Measurements from ENCODE around the gene CORIN.
A peak's percentile ranks its signal among the peaks of the same experiment; 100 is the strongest.

CORIN gene

DNA sequence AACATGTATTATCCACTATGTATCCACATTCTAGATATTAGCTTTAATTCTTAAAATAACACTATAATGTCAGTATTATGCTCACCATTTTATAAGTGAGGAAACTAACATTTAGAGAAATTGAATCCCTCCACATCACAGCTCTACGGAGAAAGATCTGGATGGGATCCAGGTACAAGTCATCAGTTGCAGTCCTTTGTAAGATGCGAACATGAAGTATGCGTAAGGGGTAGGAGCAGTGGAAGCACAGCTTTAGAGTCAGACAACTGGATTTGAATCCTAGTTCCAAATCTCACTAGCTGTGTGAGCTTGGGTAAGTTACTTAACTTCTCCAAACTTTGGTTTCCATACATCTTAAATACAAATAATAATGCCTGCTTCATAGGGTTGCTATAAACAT, 190.3 kb downstream of the CORIN start:
- Histone ChIP-seq H2BK15ac (replicated peaks; ENCODE audit: low read depth) (no peak overlapping the region), H2AK5ac (ENCODE audit: low read length) (no peak overlapping the region), H3K56ac (ENCODE audit: low read length) (no peak overlapping the region), H3K23ac (ENCODE audit: low read length) (no peak overlapping the region), H4K8ac (ENCODE audit: low read depth, low read length) (no peak overlapping the region), H3K79me2 (ENCODE audit: control insufficient read depth, insufficient read depth, low read length) (no peaks in the 10 kb centered on the region), H3K4ac (ENCODE audit: low read depth, low read length) (no peak overlapping the region), H3K27ac (ENCODE audit: low read depth, low read length) (no peak overlapping the region), H2BK120ac (ENCODE audit: low read depth, low read length) (no peak overlapping the region), H4K5ac (ENCODE audit: low read length) (no peak overlapping the region), H3K9ac (ENCODE audit: low read length) (no peak overlapping the region), H3K18ac (ENCODE audit: low read length) (no peak overlapping the region), H3K4me3 (ENCODE audit: low read length) (no peak overlapping the region), H2BK5ac (ENCODE audit: low read length) (no peak overlapping the region), H3K27me3 (ENCODE audit: insufficient read depth, low read length, poor library complexity) (no peaks in the 10 kb centered on the region), H3K4me1 (ENCODE audit: control insufficient read depth, low read depth, low read length) (no peaks in the 10 kb centered on the region), H3K36me3 (ENCODE audit: control insufficient read depth, insufficient read depth, low read length) (no peaks in the 10 kb centered on the region), H3K79me1 (ENCODE audit: low read length) (no peaks in the 10 kb centered on the region), H3K4me2 (ENCODE audit: low read length) (no peak overlapping the region)
- no peak for DNase-seq
- no CpG with 5 or more reads among the region's 3 CpGs for whole genome bisulfite sequencing (ENCODE audit: extremely low coverage, insufficient coverage, low lambda C conversion rate)

DNA sequence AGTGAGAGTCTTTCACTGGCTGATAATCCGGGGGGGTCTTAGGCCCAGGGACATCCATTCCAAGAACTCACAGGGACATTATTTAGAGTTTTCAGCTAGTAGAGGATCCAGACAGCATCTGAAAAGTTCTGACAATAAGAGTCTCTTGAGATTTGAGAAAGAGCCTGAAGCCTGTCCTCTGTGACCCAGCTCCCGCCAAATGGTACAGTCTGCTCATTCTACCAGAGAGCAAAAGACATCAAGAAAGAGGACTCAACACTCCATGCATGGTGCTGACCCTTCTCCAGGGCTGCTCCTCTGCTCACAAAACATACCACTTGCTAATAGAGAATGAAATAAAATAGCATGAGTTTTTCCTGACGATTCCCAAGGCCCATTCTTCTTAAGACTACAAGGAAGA, 190.8 kb downstream of the CORIN start:
- H3K27me3 ChIP-seq (ENCODE audit: insufficient read depth, low read length, poor library complexity) = no peaks in the 10 kb centered on the region
- no peak overlapping the region for H4K5ac ChIP-seq (ENCODE audit: low read length)

DNA sequence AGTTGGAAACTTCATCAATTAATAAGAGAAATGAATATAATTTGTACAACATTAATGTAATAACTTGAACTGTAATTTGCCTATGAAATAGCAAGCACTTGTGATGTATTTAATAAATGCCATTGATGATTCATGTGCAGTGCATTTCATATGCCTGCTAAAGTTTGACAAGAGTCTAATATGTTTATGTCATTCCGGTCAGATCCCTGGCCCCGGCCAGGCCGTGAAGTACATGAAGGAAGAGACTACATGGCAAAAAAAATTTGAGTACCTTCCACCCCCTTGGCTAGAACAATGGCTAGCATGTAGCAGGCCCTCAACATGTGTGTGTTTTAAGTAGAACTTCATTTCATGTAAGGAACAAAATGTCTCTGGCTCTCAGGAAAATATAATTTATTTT, 191.5 kb downstream of the CORIN start:
- Histone ChIP-seq H4K8ac (ENCODE audit: low read depth, low read length) (no peak overlapping the region), H3K27ac (ENCODE audit: low read depth, low read length) (no peak overlapping the region), H3K27me3 (ENCODE audit: insufficient read depth, low read length, poor library complexity) (no peaks in the 10 kb centered on the region)

More for the DNA sequence above, 190.8 kb downstream of the CORIN start:
- Histone ChIP-seq H2BK5ac (ENCODE audit: low read length) (no peak overlapping the region), H3K79me2 (ENCODE audit: control insufficient read depth, insufficient read depth, low read length) (no peaks in the 10 kb centered on the region), H3K4me1 (ENCODE audit: control insufficient read depth, low read depth, low read length) (no peaks in the 10 kb centered on the region), H3K18ac (ENCODE audit: low read length) (no peak overlapping the region), H3K79me1 (ENCODE audit: low read length) (no peaks in the 10 kb centered on the region), H3K9ac (ENCODE audit: low read length) (no peak overlapping the region), H3K27ac (ENCODE audit: low read depth, low read length) (no peak overlapping the region), H3K4me2 (ENCODE audit: low read length) (no peak overlapping the region), H3K56ac (ENCODE audit: low read length) (no peak overlapping the region), H3K4me3 (ENCODE audit: low read length) (no peak overlapping the region), H2BK15ac (replicated peaks; ENCODE audit: low read depth) (no peak overlapping the region), H2BK120ac (ENCODE audit: low read depth, low read length) (no peak overlapping the region), H2AK5ac (ENCODE audit: low read length) (no peak overlapping the region), H3K23ac (ENCODE audit: low read length) (no peak overlapping the region), H3K4ac (ENCODE audit: low read depth, low read length) (no peak overlapping the region), H4K8ac (ENCODE audit: low read depth, low read length) (no peak overlapping the region), H3K36me3 (ENCODE audit: control insufficient read depth, insufficient read depth, low read length) (no peaks in the 10 kb centered on the region)
- DNase-seq = no peak
- no CpG with 5 or more reads among the region's 3 CpGs for WGBS (ENCODE audit: extremely low coverage, insufficient coverage, low lambda C conversion rate)

DNA sequence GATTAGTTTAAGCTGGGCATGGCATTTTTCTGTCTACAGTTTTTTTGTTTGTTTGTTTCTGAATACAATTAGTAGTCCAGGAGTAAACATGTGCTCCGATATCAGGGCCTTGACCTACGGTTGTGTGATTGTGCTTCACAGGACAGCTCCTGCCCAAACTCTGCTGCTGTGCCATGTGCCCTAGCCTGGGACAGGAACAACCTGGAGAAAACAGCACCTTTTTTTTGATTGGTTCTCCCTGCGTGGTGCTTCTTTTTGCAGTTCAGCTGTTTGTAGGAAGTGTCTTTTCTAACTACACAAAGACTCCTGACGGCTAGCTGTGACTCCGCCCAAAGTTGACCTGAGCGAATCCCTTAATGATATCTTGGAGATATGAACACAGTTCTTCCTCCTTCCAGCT, 194.0 kb downstream of the CORIN start:
- Histone ChIP-seq H3K56ac (ENCODE audit: low read length) (no peak overlapping the region), H3K23ac (ENCODE audit: low read length) (no peak overlapping the region), H4K5ac (ENCODE audit: low read length) (no peak overlapping the region), H3K4me1 (ENCODE audit: control insufficient read depth, low read depth, low read length) (no peaks in the 10 kb centered on the region), H2BK5ac (ENCODE audit: low read length) (no peak overlapping the region), H4K8ac (ENCODE audit: low read depth, low read length) (no peak overlapping the region), H3K4me2 (ENCODE audit: low read length) (no peak overlapping the region), H3K79me1 (ENCODE audit: low read length) (no peaks in the 10 kb centered on the region), H3K9ac (ENCODE audit: low read length) (no peak overlapping the region), H3K27ac (ENCODE audit: low read depth, low read length) (no peak overlapping the region), H3K27me3 (ENCODE audit: insufficient read depth, low read length, poor library complexity) (no peaks in the 10 kb centered on the region), H3K4me3 (ENCODE audit: low read length) (no peak overlapping the region), H2AK5ac (ENCODE audit: low read length) (no peak overlapping the region), H3K18ac (ENCODE audit: low read length) (no peak overlapping the region), H3K4ac (ENCODE audit: low read depth, low read length) (no peak overlapping the region), H2BK120ac (ENCODE audit: low read depth, low read length) (no peak overlapping the region), H3K36me3 (ENCODE audit: control insufficient read depth, insufficient read depth, low read length) (no peaks in the 10 kb centered on the region), H3K79me2 (ENCODE audit: control insufficient read depth, insufficient read depth, low read length) (no peaks in the 10 kb centered on the region), H2BK15ac (replicated peaks; ENCODE audit: low read depth) (no peak overlapping the region)
- peak; percentile 3 for DNase-seq
- no CpG with 5 or more reads among the region's 6 CpGs for WGBS (ENCODE audit: extremely low coverage, insufficient coverage, low lambda C conversion rate)

More for the DNA sequence above, 191.5 kb downstream of the CORIN start:
- no peak overlapping the region for H3K23ac ChIP-seq (ENCODE audit: low read length)
- H3K36me3 ChIP-seq (ENCODE audit: control insufficient read depth, insufficient read depth, low read length) = no peaks in the 10 kb centered on the region
- H3K9ac ChIP-seq (ENCODE audit: low read length) = no peak overlapping the region
- no peak overlapping the region for H3K4ac ChIP-seq (ENCODE audit: low read depth, low read length)
- H2AK5ac ChIP-seq (ENCODE audit: low read length) = no peak overlapping the region
- H3K56ac ChIP-seq (ENCODE audit: low read length) = no peak overlapping the region
- no peak overlapping the region for H2BK5ac ChIP-seq (ENCODE audit: low read length)
- no peak overlapping the region for H3K4me3 ChIP-seq (ENCODE audit: low read length)
- no peak overlapping the region for H3K4me2 ChIP-seq (ENCODE audit: low read length)
- H3K18ac ChIP-seq (ENCODE audit: low read length) = no peak overlapping the region
- no peak overlapping the region for H2BK15ac ChIP-seq (replicated peaks; ENCODE audit: low read depth)
- H4K5ac ChIP-seq (ENCODE audit: low read length) = no peak overlapping the region
- no peaks in the 10 kb centered on the region for H3K79me1 ChIP-seq (ENCODE audit: low read length)
- no CpG with 5 or more reads among the region's 3 CpGs for WGBS (ENCODE audit: extremely low coverage, insufficient coverage, low lambda C conversion rate)
- no peaks in the 10 kb centered on the region for H3K4me1 ChIP-seq (ENCODE audit: control insufficient read depth, low read depth, low read length)
- no peak overlapping the region for H2BK120ac ChIP-seq (ENCODE audit: low read depth, low read length)
- H3K79me2 ChIP-seq (ENCODE audit: control insufficient read depth, insufficient read depth, low read length) = no peaks in the 10 kb centered on the region
- DNase-seq = no peak

DNA sequence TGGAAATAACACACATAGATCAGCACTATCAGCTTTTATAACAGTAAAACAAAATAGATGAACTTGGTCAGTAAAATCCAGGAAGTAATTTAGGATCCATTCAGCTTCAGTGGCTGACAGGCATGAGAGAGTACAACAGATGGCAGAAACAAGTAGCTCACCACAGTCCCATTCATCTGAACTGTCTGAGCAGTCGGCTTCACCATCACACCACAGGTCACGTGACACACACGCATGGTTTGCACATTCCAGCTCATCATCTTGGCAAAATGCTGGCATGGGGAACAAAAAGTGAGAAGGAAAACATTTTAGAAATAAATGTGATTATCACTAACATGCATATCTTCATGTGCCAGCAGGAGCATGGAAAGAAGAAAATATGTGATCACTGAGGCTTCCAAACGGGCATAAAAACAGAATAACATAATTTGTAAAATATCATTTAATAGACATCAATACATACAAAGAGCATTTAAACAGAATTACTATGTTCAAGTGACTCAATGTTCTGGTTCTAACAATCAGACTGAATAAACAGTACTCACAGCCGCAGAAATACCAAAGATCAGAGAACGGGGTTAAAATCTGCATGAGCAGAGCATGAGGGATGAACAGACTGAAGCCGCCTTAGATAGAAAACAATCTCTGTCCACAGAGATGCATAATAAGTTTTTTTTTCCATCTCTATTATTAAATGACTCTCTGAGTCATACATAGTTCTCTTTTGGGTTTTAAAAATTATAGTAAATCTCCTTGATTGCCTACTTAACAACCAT, 194.7 kb downstream of the CORIN start:
- no CpG with 5 or more reads among the region's 7 CpGs for WGBS (ENCODE audit: extremely low coverage, insufficient coverage, low lambda C conversion rate)
- no peak for DNase-seq
- no peaks in the 10 kb centered on the region for H3K36me3 ChIP-seq (ENCODE audit: control insufficient read depth, insufficient read depth, low read length)
- no peak overlapping the region for H4K8ac ChIP-seq (ENCODE audit: low read depth, low read length)
- no peak overlapping the region for H4K5ac ChIP-seq (ENCODE audit: low read length)
- H3K27ac ChIP-seq (ENCODE audit: low read depth, low read length) = no peak overlapping the region
- no peak overlapping the region for H2BK120ac ChIP-seq (ENCODE audit: low read depth, low read length)
- H3K4me2 ChIP-seq (ENCODE audit: low read length) = no peak overlapping the region
- no peaks in the 10 kb centered on the region for H3K79me1 ChIP-seq (ENCODE audit: low read length)
- H3K9ac ChIP-seq (ENCODE audit: low read length) = no peak overlapping the region
- H3K27me3 ChIP-seq (ENCODE audit: insufficient read depth, low read length, poor library complexity) = no peaks in the 10 kb centered on the region
- no peaks in the 10 kb centered on the region for H3K79me2 ChIP-seq (ENCODE audit: control insufficient read depth, insufficient read depth, low read length)
- no peaks in the 10 kb centered on the region for H3K4me1 ChIP-seq (ENCODE audit: control insufficient read depth, low read depth, low read length)
- no peak overlapping the region for H3K18ac ChIP-seq (ENCODE audit: low read length)
- no peak overlapping the region for H3K23ac ChIP-seq (ENCODE audit: low read length)
- no peak overlapping the region for H3K56ac ChIP-seq (ENCODE audit: low read length)
- H3K4ac ChIP-seq (ENCODE audit: low read depth, low read length) = no peak overlapping the region
- H2BK5ac ChIP-seq (ENCODE audit: low read length) = no peak overlapping the region
- no peak overlapping the region for H3K4me3 ChIP-seq (ENCODE audit: low read length)
- no peak overlapping the region for H2BK15ac ChIP-seq (replicated peaks; ENCODE audit: low read depth)
- H2AK5ac ChIP-seq (ENCODE audit: low read length) = no peak overlapping the region
